COLO829 (cell line): ENCODE measurements around the gene CDK14.
A peak's percentile ranks its signal among the peaks of the same experiment; 100 is the strongest.
"Not testable (repeated sequence)": the region's sequence is repeated elsewhere in the genome, so short reads cannot be mapped to it uniquely, and the experiment has no call there.

ENCODE experiments used
- DNase-seq: peaks from one replicate; pipeline ENCODE4 v3.0.0; 2012; ENCODE audit warnings: low spot score

The CDK14 gene

DNA sequence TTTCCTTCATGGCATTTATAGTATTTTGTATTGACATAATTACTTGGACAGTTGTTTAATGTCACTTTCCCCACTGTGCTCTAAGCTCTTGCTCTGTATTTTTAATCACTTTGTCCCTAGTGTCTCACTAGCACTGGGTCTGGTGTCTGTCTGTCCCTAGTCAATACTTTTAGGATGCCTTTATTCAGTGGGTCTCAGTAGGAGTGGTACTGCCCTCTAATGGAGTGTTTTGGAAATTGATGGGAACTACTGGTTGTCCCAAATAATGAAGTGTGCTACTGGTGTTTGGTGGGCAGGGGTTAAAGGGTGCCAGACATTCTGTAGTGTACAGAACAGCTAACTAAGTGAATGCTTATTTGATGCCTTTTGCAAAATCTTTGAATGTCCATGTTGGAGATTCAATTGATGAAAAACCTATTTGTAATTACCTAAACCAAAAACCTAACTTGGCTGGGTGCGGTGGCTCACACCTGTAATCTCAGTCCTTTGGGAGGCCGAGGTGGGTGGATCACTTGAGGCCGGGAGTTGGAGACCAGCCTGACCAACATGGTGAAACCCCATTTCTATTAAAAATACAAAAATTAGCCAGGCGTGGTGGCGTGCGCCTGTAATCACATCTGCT is 33.3 kb downstream of the CDK14 start:
- peak; percentile 75 for DNase-seq

DNA sequence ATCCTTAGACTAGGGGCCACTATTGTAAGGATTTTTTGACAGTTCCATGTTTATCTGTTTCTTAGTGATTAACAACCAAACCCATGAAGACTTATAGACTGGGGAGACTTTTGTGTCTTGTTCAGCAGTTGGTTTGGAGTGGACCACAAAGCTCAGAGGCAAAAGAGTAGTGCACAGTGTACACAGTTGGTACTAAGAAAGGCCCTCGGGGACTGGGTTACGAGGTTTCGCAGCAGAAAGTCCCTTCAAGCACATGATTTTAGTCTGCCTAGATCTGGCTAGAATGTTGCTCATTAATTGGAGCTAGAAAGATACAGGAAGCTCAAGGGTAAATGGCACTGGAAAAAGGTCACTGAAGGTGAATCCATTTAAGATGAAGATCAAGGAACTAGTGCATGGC is 35.4 kb downstream of the CDK14 start:
- DNase-seq = no peak

DNA sequence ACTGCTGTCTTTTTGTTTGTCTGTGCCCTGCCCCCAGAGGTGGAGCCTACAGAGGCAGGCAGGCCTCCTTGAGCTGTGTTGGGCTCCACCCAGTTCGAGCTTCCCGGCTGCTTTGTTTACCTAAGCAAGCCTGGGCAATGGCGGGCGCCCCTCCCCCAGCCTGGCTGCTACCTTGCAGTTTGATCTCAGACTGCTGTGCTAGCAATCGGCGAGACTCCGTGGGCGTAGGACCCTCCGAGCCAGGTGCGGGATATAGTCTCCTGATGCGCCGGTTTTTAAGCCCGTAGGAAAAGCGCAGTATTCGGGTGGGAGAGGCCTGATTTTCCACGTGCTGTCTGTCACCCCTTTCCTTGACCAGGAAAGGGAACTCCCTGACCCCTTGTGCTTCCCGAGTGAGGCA is 43.6 kb downstream of the CDK14 start:
- not testable (repeated sequence) for DNase-seq

DNA sequence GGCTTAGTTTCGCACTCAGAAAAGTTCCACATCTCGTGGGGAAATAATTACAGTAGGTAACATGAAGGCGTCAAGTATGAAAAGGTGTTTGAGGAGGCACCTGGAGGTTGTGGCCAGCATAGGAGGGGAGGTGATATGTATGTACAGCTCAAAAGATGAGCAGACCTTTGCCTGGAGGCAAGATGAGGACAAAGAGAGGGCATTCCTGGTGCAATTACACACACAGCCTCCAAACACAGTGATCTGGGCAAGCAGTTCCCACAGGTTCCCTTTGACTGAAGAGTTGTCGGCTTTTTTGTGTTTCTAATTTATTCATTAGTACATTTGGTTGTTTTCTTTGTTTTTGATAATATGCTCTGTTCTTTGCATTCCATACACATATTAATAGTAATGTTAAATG is 46.9 kb downstream of the CDK14 start:
- DNase-seq = no peak

DNA sequence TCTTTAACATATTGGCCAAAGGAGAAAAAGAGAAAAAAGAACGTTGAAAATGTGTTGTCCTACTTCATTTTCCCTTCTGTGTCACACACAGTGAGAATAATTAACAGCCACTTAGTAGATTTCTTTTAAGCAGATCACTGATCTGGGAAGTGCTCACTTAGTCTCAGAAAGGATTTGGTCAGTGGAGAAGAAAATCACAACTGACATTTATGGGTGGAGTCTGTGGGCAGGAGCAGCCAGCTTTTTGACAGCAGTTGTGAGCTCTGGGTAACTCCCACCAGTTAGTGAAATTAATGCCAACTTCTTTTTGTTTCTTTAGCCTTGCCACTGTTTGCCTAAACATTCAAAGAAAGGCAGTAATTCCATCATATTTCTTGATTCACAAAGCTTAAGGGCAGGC is 49.7 kb downstream of the CDK14 start:
- no peak for DNase-seq

DNA sequence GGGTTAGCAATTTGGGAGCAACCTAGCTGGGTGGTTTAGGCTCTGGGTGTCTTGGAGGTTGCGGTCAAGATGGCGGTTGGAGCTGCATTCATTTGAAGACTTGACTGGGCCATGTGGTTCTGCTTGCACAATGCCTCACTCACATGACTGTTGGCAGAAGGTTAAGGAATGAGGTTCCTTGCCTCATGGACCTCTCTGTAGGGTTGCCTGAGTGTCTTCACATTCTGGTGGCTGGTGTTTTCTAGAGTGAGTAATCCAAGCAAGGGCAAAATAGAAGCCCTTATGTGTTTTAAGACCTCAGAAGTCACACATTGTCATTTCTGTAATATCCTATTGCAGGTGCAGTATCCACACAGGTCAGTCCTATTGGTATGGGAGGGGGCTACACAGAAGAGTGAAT is 52.0 kb downstream of the CDK14 start:
- no peak for DNase-seq

DNA sequence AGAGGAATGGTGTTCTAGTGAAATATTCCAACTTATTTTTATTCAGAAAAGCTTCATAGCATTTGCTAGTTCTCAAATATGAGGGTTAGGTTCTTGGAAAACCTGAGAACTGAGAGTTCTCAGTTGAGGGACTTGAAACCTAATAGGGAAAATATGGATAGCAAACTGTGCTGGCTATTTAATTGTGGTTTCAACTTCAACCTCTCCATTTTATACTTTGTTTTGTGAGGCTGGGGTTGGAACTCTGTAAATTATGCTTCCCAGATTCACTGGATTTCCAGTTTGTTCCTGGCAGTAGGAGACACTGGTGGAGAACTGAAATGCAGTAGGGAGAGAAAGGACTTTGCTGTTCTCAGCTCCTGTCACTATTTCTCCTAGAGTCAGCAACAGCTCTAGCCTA is 52.7 kb downstream of the CDK14 start:
- no peak for DNase-seq

DNA sequence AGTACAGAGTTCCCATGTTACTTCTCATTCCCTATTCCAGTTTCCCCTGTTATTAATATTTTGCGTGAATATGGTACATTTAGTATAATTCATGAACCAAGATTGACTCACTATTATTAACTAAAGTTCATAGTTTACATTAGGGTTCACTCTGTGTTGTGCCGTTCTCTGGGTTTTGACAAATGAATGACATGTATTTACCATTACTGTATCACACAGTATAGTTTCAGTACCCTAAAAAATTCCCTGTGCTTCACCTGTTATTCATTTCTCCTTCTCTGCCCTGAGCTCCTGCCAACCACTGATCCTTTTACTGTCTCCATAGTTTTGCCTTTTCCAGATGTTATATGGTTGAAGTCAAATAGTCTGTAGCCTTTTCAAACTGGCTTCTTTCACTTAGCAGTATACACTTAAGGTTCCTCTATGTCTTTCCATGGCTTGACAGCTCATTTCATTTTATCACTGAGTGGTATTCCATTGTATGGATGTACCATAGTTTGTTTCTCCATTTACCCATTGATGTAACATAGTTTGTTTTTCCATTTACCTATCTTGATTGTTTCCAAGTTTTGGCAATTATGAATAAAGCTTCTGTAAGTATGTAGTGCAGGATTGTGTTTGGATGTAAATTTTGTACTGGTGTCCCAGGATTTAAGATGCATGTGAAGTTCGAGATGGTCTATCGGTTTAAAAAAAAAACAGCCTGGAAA is 58.8 kb downstream of the CDK14 start:
- DNase-seq = no peak

DNA sequence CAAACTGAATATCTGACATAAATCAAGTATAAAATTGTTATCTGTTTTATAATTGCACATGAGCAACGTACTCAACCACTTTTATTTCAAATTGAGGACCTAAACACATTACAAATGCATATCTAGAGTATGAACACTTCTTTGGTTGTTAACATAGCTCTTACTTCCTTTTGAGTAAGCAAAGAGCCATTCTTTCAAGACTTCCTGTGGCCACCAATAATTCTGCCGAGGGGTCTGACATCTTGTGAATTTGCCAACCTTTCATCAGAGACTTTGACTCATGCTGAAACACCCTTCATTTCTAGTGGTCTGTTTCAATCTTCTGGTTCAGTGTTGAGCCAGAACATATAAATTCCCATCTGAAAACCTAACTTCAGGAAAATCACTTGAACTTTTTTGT is 59.4 kb downstream of the CDK14 start:
- peak; percentile 73 for DNase-seq

DNA sequence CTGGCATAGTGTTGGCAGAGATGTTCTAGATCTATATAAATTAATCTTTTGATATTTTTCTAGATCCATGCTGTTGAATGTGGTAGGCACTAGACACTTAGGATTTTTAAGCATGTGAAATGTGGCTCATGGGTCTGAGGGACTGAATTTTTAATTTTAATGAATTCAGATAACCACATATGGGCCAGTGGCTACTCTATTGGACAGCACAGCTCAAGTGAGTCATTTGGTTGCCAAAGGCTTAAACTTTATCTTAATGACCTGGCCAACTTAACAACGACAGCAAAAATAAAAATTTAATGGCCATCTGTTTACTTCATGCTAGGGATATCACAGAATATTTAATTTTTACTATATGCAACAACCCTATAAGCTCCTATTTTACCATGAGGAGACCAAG is 61.4 kb downstream of the CDK14 start:
- DNase-seq = no peak

DNA sequence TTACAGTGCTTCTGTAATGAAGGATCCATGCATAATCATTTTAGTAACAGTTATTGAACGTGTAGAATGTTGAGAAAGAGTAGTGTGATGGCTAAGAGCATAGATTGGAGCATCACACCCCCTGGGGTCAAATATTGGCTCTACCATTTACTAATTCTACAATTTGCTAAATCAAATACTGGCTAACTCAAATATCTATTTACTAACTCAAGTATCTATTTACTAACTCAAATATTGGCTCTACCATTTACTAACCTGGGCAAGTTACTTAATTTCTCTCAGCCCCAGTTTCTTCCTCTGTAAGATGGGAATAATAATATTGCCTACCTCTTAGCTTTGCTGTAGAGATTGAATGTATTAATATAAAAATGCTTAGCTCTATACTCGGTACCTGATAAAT is 64.0 kb downstream of the CDK14 start:
- no peak for DNase-seq

DNA sequence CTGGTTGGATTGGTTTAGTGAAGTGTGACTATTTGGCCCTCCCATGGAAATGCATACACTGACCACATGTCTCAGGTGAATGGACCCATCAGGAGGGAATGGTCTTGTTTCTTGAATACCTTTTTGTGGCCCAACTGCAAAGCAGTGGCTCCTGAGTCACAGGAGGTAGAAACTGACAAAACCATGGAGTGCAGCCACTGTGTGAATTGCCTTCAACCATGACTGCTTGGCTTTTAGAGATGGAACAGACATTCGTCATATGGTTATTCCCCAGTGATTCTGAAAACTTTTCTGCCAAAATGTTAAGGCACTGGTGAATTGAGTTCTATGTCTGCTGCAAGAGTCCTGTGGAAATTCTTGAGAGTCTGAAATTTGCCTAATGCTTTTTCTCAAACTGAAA is 64.7 kb downstream of the CDK14 start:
- no peak for DNase-seq

DNA sequence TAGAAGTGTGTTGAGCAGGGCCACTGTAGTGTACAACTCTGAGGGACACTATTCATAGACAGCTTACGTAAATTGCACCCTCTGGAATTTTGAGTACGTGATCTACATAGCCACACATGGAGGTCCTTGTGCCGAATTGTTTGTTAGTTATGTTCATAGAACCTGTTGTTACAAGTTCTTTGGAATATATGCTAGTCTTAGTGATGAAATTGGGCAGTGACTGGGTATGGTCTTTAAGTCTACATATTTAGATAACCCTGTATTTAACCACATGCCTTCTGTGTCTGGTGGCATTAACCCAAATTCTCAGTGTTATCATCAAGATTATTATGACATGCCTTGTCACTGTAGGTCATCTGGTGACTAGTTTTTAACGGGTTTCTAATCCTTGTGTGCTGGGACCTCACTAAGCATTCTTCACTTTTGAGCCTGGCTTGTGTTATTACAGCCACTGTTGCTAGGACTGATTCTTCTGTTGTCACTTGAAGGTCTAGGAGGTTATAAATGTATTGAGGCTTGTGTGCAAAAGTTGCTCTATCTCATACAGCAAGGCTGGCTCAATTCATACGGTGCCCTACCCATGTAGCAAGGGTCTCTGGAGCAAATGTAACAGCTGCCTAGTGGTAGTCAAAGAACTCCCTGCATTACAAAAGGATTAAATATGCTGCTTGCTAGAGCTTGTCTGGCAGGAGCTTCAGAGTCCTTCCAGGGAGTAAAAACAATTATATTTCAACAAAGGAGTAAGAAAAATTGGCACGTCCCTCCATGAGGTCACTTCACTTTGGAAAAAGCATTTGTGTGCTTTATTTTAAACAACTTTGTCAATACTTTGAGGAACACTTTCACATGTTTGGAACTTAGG is 65.4 kb downstream of the CDK14 start:
- DNase-seq = no peak

DNA sequence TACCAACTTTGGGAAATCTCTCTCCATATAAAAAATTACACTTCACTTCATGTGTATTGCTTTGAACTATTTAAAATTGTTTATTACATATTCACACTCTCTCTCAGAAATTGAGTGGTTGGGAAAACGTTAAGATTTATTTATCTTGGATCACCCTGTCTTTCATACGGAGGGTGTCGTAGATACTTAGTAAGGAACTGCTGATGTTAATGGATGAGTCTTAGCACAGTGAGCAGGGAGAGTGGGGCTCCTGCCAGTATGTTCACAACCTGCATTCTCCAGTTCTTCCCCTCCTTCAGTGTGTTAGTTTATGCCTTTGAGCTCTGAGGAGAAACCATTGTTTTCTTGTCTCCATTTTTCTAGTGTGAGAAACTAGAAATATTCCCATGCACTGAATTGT is 67.1 kb downstream of the CDK14 start:
- DNase-seq = no peak

DNA sequence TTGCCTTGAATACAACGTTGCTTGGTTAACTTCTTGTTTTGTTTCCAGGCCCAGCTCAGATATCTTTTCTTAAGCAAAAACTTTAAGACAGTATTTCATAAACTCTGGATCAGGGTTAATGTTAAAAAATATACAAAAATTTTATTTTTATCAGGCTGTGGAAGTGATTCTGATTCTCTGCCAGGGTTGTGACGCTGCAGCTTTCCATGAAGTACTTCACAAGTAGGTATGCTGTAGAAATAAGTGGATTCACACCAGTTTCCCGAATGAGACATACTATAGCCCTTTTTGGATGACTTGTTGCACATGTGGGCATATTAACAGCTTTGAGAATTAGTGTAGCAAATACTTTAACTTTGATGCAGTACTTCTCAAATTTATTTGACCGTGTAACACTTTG is 70.1 kb downstream of the CDK14 start:
- no peak for DNase-seq

DNA sequence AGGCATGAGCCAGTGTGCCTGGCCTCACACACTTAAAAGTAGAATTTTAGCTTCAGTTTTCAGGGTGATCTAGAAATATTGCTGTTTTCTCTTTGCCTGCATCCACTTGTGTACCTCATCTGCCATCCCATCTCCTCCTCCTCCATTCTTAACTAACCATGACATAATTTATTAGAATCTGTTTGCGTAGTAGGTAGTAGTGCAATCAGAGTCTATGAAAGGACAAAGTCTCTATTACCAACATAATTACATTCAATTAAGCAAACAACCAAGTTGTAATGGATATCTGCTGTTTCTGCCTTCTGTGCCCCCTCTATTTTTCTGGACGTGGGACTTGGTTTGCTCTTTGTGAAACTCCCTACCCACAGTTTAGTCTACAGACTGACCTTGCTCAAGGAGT is 72.9 kb downstream of the CDK14 start:
- DNase-seq = no peak

DNA sequence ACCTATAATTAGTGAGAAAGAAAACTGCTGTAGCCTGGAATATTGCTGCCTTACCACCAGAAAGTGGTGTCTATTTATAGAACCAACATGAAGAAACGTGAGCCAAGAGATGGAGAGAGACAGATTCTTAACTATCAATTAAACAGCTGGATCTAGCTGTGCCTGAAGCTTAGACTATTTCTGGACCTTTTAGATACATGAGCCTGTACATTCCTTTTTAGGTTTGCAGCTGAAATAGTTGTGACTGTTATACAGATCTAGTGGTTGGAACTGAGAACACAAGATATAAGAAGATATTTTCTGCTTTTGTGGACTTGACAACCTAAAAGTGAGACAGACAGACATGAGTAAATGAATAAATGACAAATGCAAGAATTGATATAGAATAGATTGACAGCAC is 73.4 kb downstream of the CDK14 start:
- DNase-seq = no peak

DNA sequence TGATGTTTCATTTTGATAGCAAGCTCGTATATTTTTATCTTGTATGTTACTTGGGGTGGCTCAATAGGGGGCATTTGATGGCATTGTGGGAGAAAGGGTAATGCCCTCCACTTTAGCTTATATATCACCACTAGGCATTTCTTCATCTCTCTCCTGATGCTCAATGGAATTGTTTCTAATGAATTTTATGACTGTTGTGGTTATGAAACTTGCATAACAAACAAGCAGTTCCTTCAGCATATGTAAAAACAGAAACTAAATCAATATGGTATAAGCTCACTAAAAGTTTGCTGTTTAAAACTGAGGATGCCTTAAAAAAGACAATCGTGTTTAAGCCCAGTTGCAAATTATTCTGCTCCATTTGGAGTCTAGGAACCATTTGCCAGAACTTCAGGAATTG is 75.5 kb downstream of the CDK14 start:
- no peak for DNase-seq

DNA sequence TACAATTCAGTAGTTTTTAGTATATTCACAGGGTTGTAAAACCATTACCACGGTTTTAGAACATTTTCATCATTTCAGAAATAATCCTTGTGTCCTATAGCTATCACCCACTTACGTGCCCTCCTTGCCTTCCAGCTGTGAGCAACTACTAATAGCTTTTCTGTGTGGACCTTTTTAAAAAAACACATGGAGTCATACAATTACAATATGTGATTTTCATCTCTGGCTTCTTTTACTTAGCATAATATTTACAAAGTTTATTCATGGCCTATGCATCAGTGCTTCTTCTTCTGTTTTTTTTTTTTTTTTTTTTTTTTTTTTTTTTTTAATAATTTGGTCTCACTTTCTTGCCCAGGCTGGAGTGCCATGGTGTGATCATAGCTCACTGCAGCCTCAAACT is 76.1 kb downstream of the CDK14 start:
- DNase-seq = no peak

DNA sequence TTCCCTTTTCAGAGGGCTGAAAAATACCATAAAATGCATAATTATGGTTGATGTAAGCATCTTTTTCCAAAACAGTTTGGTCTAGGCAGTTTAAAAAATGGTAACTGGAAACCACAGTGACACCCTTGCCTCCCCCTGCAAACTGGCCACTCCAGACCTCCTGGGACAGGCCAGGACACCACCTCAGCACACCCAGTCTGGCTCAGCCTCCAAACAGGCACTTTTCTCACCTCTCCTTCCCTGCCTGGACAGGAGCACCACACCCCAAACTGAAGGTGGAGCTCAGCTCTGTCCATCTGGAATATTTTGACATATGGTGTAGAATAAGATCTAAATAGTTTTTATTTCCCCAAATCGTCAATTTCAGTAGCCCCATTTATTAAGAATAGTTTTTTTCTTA is 78.5 kb downstream of the CDK14 start:
- no peak for DNase-seq

DNA sequence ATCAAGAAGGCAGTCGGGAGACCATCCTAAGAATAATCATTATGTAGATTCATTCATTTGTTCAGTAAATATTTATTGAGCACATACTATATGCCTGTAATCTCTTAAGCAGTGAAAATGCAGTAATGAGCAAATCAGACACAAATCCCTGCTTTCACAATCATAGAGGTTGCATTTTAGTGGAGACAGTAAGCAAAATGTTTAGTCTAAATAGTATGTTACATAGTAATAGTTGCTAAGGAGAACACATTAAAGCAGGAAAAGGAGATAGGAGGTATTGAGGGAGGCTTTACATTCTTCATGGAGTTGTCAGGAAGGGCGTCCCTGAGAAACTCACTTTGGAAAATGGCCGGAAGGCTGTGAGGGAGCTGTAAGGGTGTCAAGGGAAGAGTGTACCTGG is 79.9 kb downstream of the CDK14 start:
- no peak for DNase-seq

DNA sequence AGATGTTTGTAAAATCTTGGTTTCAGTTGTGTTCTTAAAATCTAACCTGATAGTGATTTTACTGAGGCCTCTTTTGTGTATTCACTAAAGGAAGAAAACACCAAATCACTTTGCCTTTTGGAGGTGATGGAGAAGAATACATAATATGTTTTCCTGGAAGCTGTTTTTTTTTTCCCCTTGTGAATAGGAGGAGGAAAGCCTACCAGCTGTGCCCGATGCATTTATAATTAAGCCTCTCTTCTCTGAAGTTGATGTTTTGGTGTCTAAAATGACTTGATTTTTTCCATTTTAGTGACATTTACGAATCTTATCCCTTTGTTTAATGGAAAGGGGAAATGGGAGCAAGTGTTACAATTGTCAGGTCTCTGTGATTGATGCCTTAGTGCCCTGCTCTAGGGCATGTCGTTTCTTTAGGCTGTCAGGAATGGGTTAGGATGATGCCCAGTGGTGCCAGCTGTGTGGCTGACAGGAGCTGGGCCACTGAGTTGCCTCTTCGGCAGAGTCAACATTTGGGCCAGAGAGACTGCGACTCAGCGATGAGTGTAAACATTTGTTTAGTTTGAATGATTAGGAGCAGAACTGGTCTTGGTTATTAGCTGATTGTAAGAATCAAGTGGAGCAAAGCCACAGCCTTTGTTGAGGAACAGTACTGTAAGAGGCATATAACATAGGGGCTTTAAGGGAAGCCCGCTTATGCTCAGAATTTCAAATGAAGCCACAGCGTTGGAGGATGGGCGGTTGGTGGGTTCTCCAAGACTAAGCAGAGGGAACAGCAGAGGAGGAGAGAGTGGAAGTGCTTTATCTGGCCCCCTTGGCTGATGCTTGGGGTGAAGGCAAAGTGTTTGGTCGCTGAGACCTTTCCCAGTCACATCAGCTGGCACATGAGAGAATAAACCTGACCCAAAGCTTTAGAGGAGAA is 81.6 kb downstream of the CDK14 start:
- DNase-seq = no peak
